GM19468 (cell line): ENCODE results near the gene REPS2.

Experiments used
- ATAC-seq: cut with Tn5 transposase; IDR thresholded peaks from one replicate; pipeline ENCODE4 v1.9.1; 2021; ENCODE audit warnings: mild to moderate bottlenecking, moderate library complexity, moderate number of reproducible peaks; ENCODE audit not compliant: unreplicated experiment; ENCODE audit errors: extremely low read depth

The REPS2 gene

DNA sequence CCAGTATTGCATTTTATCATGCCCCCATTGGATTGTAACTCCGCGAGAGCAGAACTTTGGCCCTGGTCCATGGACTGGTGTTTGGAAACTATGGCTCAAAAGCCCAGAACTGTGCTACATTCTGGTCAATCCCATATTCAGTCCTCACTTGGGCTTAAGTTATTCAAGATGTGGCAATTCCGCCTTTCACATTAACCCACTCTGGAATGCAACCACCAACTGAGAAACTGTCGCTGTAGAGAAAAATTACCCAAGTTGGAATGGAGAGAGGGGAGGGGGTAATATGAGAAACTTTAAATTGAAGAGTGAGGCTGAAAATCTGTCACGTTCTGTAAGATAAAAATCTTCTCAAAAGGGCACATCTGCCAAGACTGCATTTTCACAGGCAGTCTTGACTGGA is 239.0 kb downstream of the REPS2 start:
- ATAC-seq, result no peak

DNA sequence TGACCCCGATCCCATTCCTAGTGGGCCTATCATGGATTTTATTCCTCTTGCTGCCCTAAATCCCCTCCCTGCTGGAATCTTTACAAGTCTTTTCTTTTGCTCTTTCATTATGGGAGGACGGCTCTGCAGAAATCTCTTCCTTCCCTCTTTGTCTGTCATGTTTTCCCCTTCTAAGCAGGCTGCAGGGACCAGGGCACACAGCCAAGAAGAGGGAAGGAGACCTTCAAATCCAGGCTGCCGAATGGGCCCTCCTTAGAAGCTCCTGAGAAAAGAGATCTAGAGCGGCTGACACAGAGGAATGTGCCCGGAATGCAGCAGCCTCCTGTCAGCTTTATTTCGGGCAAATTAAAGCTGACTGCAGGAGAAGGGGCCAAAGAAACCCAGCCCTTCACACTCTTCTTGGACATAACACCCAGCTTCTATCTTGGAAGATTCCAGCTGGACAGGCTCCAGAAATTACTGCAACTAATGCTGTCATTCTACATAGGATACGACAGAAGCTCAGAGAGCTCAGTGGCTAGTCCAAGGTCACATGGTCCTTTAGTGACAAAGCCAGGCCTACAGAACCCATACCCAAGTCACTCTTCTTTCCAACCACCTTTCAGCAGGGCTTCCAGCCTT is 240.8 kb downstream of the REPS2 start:
- ATAC-seq, result no peak

DNA sequence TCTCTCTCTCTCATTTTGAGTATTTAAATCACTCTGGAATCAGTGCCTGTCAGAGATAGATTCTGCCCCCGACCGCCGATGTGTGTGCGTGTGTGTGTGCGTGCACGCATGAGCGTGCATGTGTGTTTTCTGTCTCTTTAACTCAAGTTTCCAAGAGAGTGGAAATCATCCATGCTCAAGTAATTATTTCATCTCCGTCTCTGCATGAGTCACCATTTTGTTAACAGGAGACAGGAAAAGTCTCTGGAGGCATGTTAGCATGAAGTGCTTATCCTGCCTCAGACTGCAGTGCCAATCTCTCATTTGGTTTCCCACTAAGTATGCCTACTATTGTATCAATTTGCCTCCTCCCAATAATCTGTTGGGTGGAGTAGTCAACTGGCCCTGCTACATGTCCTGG is 245.6 kb downstream of the REPS2 start:
- ATAC-seq, result no peak
